ENCODE results near the gene SKP2.

The SKP2 gene

GRCh38 chr5:36145311-36145710 is 6.6 kb upstream of the SKP2 start:
- H3K36me3 ChIP-seq (ENCODE audit: insufficient read depth, low read length), result peaks cover 29% of the 10 kb centered on the region
- no peak for TF ChIP-seq CTCF (IDR thresholded peaks at IDR 0.05; ENCODE audit: borderline replicate concordance, extremely low read depth, low read length, poor library complexity, severe bottlenecking)
- no peak for TF ChIP-seq EZH2 (IDR thresholded peaks at IDR 0.05; ENCODE audit: borderline replicate concordance, low read depth, low read length, severe bottlenecking)
- no peak overlapping the region for H3K4me2 ChIP-seq (ENCODE audit: insufficient read depth, low read length)
- no peaks in the 10 kb centered on the region for H3K27me3 ChIP-seq (ENCODE audit: insufficient read depth, low read length, poor library complexity)
- peaks cover 57% of the 10 kb centered on the region for H3K79me2 ChIP-seq (ENCODE audit: insufficient read depth, low read length)
- peaks cover 17% of the 10 kb centered on the region for H3K4me1 ChIP-seq (ENCODE audit: insufficient read depth, low read length)
- H3K9ac ChIP-seq (ENCODE audit: low read depth, low read length), result no peak overlapping the region
- H3K27ac ChIP-seq (ENCODE audit: low read length), result no peak overlapping the region
- ATAC-seq (ENCODE audit: insufficient read depth, low read depth) (no peak), DNase-seq (no peak)
- no peak overlapping the region for H2AFZ ChIP-seq (ENCODE audit: low read depth, low read length)
- peaks cover 5% of the 10 kb centered on the region for H3K9me3 ChIP-seq (ENCODE audit: insufficient read depth, low read length, severe bottlenecking)
- no peak overlapping the region for H3K4me3 ChIP-seq (ENCODE audit: low read depth in 1 of 2, low read length in 2 of 2)
- no peaks in the 10 kb centered on the region for H4K20me1 ChIP-seq (ENCODE audit: insufficient read depth, low read length)

- no peaks in the 10 kb centered on the region for H4K20me1 ChIP-seq (ENCODE audit: insufficient read depth, low read length)
- no peak overlapping the region for H3K4me3 ChIP-seq (ENCODE audit: low read depth in 1 of 2, low read length in 2 of 2)
- H3K9me3 ChIP-seq (ENCODE audit: insufficient read depth, low read length, severe bottlenecking), result no peaks in the 10 kb centered on the region
- peaks cover 24% of the 10 kb centered on the region for H3K4me1 ChIP-seq (ENCODE audit: insufficient read depth, low read length)
- ATAC-seq (ENCODE audit: insufficient read depth, low read depth) (no peak), DNase-seq (no peak)
- H3K36me3 ChIP-seq (ENCODE audit: insufficient read depth, low read length), result peaks cover 18% of the 10 kb centered on the region
- TF ChIP-seq EZH2 (IDR thresholded peaks at IDR 0.05; ENCODE audit: borderline replicate concordance, low read depth, low read length, severe bottlenecking) (no peak), CTCF (IDR thresholded peaks at IDR 0.05; ENCODE audit: borderline replicate concordance, extremely low read depth, low read length, poor library complexity, severe bottlenecking) (no peak)
- no peaks in the 10 kb centered on the region for H3K27me3 ChIP-seq (ENCODE audit: insufficient read depth, low read length, poor library complexity)
- no peak overlapping the region for H3K9ac ChIP-seq (ENCODE audit: low read depth, low read length)
- H3K4me2 ChIP-seq (ENCODE audit: insufficient read depth, low read length), result no peak overlapping the region
- H2AFZ ChIP-seq (ENCODE audit: low read depth, low read length), result no peak overlapping the region
- peaks cover 68% of the 10 kb centered on the region for H3K79me2 ChIP-seq (ENCODE audit: insufficient read depth, low read length)
- H3K27ac ChIP-seq (ENCODE audit: low read length), result no peak overlapping the region
Observed at GRCh38 chr5:36146390-36146789, 5.5 kb upstream of the SKP2 start.

- no peak for DNase-seq
- TF ChIP-seq EZH2 (IDR thresholded peaks at IDR 0.05; ENCODE audit: borderline replicate concordance, low read depth, low read length, severe bottlenecking) (no peak), CTCF (IDR thresholded peaks at IDR 0.05; ENCODE audit: borderline replicate concordance, extremely low read depth, low read length, poor library complexity, severe bottlenecking) (no peak)
- no peak overlapping the region for H3K27ac ChIP-seq (ENCODE audit: low read length)
- H2AFZ ChIP-seq (ENCODE audit: low read depth, low read length), result no peak overlapping the region
- no peak overlapping the region for H3K4me2 ChIP-seq (ENCODE audit: insufficient read depth, low read length)
- H3K79me2 ChIP-seq (ENCODE audit: insufficient read depth, low read length), result peaks cover 79% of the 10 kb centered on the region
- no peak overlapping the region for H3K9ac ChIP-seq (ENCODE audit: low read depth, low read length)
- no peaks in the 10 kb centered on the region for H3K9me3 ChIP-seq (ENCODE audit: insufficient read depth, low read length, severe bottlenecking)
- H3K4me3 ChIP-seq (ENCODE audit: low read depth in 1 of 2, low read length in 2 of 2), result no peak overlapping the region
- peaks cover 24% of the 10 kb centered on the region for H3K4me1 ChIP-seq (ENCODE audit: insufficient read depth, low read length)
- no peaks in the 10 kb centered on the region for H3K27me3 ChIP-seq (ENCODE audit: insufficient read depth, low read length, poor library complexity)
- peaks cover 8% of the 10 kb centered on the region for H3K36me3 ChIP-seq (ENCODE audit: insufficient read depth, low read length)
- no peak for ATAC-seq (ENCODE audit: insufficient read depth, low read depth)
- no peaks in the 10 kb centered on the region for H4K20me1 ChIP-seq (ENCODE audit: insufficient read depth, low read length)
Observed at GRCh38 chr5:36147681-36148080, 4.2 kb upstream of the SKP2 start.

All from DND-41 (cell line).